HEK293T (cell line): ENCODE results near the gene RNF217.

Source experiments
- BHLHE40 ChIP-seq: fragments of 450-650 bp; IDR thresholded peaks from 2 replicates; pipeline ENCODE4 v1.6.1; 2016; ENCODE audit warnings: mild to moderate bottlenecking, moderate library complexity, borderline replicate concordance
- FOXA1 ChIP-seq: fragments of 450-650 bp; IDR thresholded peaks from 2 replicates; pipeline ENCODE4 v1.6.1; 2016; ENCODE audit warnings: mild to moderate bottlenecking
- FOXM1 ChIP-seq: fragments of 450-650 bp; IDR thresholded peaks from 2 replicates; pipeline ENCODE4 v1.6.1; 2017; ENCODE audit warnings: mild to moderate bottlenecking, borderline replicate concordance
- SP1 ChIP-seq: fragments of 450-650 bp; IDR thresholded peaks from 2 replicates; pipeline ENCODE4 v1.6.1; 2017
- SUZ12 ChIP-seq: fragments of 450-650 bp; IDR thresholded peaks from 2 replicates; pipeline ENCODE4 v1.6.1; 2016; ENCODE audit warnings: mild to moderate bottlenecking

GRCh38 chr6:125013938-125014660 is 51.9 kb downstream of the RNF217 start:
- no peak for TF ChIP-seq FOXA1
- TF ChIP-seq FOXM1 = no peak
- TF ChIP-seq BHLHE40 = no peak
- no peak for TF ChIP-seq SUZ12
- no peak for TF ChIP-seq SP1
